HFFc6 (cell line): ENCODE measurements around the gene RPS6KA5. TPM values are rescaled to one million over a fixed set of nuclear protein-coding genes. Genes with fewer than 3 reads are reported as not detected.

Source experiments
- DNase-seq: peaks from one replicate; pipeline ENCODE4 v3.0.0-alpha.2; 2018
- H3K27ac Mint-ChIP-seq: 2 replicates; pipeline ENCODE4 v1.8.0; 2020; ENCODE audit warnings: mild to moderate bottlenecking, mixed read lengths
- H3K27me3 Mint-ChIP-seq: 2 replicates; pipeline ENCODE4 v1.8.0; 2021; ENCODE audit warnings: mild to moderate bottlenecking, moderate library complexity, mixed read lengths; ENCODE audit not compliant: insufficient read depth
- H3K36me3 Mint-ChIP-seq: 2 replicates; pipeline ENCODE4 v1.8.0; 2021; ENCODE audit warnings: low read depth, mixed read lengths
- H3K4me1 Mint-ChIP-seq: 2 replicates; pipeline ENCODE4 v1.8.0; 2020; ENCODE audit warnings: low read depth, mixed read lengths
- H3K4me3 Mint-ChIP-seq: 2 replicates; pipeline ENCODE4 v1.8.0; 2020; ENCODE audit warnings: mild to moderate bottlenecking, moderate library complexity, mixed read lengths
- H3K9me3 Mint-ChIP-seq: 2 replicates; pipeline ENCODE4 v1.8.0; 2020; ENCODE audit warnings: mild to moderate bottlenecking, mixed read lengths
- total RNA-seq, 6 experiments: library from RNA; stranded (reverse); fragmentation: NEBNext Ultra II Directional; extraction: Animal tissue kit (Norgen Biotek cat#: 25700); gene quantifications; 2 replicates in 1 of 6; 3 replicates in 5 of 6; pipeline ENCODE4 v1.2.3, GENCODE V29; 2021
- TF ChIP-seq, protein P1 (sequence below): fragments of 200-600 bp; sonication (generic); IDR thresholded peaks from 2 replicates; pipeline ENCODE4 v1.5.0; 2021; ENCODE audit warnings: antibody characterized with exemption, mild to moderate bottlenecking

The RPS6KA5 gene
- total RNA-seq, 6 experiments from 2014 or later: 0.36 to 0.91 (median 0.48) TPM

- Mint-ChIP-seq H3K27ac (no peak overlapping the region), H3K36me3 (no peaks in the 10 kb centered on the region), H3K4me3 (no peak overlapping the region), H3K9me3 (no peaks in the 10 kb centered on the region), H3K4me1 (no peaks in the 10 kb centered on the region), H3K27me3 (peaks cover 1% of the 10 kb centered on the region)
- TF ChIP-seq, protein P1, sequence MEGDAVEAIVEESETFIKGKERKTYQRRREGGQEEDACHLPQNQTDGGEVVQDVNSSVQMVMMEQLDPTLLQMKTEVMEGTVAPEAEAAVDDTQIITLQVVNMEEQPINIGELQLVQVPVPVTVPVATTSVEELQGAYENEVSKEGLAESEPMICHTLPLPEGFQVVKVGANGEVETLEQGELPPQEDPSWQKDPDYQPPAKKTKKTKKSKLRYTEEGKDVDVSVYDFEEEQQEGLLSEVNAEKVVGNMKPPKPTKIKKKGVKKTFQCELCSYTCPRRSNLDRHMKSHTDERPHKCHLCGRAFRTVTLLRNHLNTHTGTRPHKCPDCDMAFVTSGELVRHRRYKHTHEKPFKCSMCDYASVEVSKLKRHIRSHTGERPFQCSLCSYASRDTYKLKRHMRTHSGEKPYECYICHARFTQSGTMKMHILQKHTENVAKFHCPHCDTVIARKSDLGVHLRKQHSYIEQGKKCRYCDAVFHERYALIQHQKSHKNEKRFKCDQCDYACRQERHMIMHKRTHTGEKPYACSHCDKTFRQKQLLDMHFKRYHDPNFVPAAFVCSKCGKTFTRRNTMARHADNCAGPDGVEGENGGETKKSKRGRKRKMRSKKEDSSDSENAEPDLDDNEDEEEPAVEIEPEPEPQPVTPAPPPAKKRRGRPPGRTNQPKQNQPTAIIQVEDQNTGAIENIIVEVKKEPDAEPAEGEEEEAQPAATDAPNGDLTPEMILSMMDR: no peak
- no peak for DNase-seq
Observed at GRCh38 chr14:90892970-90893369, 167.5 kb downstream of the RPS6KA5 start.

DNA sequence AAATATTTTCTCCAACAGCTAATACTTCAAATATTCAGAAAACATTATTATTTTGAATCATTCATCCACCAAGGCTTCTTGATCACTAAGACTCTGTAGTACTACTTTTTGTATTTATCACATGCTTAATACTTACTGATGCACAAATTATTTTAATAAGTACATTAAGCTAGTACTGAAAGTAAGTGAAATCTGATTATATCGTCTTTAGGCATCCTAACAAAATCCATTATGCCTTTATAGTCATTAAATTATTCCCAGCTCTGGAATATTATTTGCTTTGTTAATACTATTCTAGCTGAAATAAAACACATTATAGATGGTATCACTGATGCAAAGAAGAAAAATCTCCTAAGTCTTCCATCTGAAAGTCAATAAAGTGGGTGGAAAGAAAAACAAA is 169.1 kb downstream of the RPS6KA5 start:
- TF ChIP-seq, protein P1: no peak
- Mint-ChIP-seq H3K27me3 (peaks cover 1% of the 10 kb centered on the region; the same call in 1 of the 2 replicates), H3K27ac (no peak overlapping the region), H3K9me3 (no peaks in the 10 kb centered on the region), H3K4me1 (no peaks in the 10 kb centered on the region), H3K4me3 (no peak overlapping the region), H3K36me3 (no peaks in the 10 kb centered on the region)
- no peak for DNase-seq

DNA sequence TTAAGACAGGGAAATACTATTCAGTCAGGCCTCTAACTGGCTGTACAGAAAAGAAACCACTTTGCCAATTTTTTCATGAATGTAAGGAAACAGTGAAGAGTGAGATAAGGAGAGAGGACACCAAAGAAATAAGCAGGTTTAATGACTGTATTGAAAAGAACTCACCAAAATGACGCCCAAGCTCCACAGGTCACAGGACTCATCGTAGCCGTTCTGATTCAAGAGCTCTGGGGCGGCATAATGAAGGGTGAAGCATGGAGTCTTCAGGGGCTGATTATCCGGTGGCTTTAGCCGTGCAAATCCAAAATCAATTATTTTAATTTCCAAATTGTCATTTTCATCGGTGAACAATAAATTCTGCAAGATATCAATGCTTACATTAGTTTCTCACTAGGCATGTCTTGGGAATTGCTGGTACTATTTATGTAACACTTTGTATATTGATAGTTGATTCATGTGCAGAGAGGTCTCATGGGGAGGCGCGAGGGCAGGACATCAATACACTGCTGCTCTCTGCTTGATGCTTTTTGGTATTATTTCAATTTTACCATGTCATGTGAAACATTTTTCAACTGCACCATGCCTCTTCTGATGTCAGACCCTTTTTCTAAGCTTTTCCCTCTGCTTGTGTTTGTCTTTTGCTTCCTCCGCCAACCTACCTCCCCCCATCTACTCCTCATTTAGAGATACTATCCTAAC is 170.0 kb downstream of the RPS6KA5 start:
- H3K9me3 Mint-ChIP-seq: no peaks in the 10 kb centered on the region
- no peak overlapping the region for H3K4me3 Mint-ChIP-seq
- no peaks in the 10 kb centered on the region for H3K36me3 Mint-ChIP-seq
- DNase-seq: no peak
- no peaks in the 10 kb centered on the region for H3K4me1 Mint-ChIP-seq
- TF ChIP-seq, protein P1: no peak
- H3K27me3 Mint-ChIP-seq: peaks cover 1% of the 10 kb centered on the region; the same call in 1 of the 2 replicates
- no peak overlapping the region for H3K27ac Mint-ChIP-seq

DNA sequence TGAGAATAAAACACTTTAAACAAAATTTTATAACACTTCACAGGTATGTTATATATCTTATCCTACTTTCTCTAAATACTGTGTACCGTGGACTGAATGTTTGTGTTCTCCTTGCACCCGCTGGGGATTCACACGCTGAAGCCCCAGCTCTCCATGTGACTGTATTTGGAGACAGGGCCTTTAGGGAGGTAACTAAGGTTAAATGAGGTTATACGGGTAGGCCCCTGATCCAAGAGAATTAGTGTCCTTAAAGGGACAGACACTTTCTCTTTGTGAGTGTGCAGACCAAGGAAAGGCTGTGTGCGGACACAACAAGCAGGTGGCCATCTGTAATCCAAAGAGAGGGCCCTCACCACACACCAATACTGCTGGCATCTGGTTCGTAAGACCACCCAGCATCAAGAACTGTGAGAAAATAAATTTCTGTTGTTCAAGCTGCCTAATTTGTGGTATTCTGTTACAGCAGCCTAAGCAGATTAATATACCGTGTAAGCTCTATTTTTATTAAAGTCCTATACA is 174.1 kb downstream of the RPS6KA5 start:
- Mint-ChIP-seq H3K27me3 (no peaks in the 10 kb centered on the region), H3K36me3 (peaks cover 16% of the 10 kb centered on the region), H3K9me3 (peaks cover 10% of the 10 kb centered on the region), H3K4me3 (no peak overlapping the region), H3K4me1 (peaks cover 16% of the 10 kb centered on the region), H3K27ac (no peak overlapping the region)
- no peak for DNase-seq
- TF ChIP-seq, protein P1: no peak

DNA sequence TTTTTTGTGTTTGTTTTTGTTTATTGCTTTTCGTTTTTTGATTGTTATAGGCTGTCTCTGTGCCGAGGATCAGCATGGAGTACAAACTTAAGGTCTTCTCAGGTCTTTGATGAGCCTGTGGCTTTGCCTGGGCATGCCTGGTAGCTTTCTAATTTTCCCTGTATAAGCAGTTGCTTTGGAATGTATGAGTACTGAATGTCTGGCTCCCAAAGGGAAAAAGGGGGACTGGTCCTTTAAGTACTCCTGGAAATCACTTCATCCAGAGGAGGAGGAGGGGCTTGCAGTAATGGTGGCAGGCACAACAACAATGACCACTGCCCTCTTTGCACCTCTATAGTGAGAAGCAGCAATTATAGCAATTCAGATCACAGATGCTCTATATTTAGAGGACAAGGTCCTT is 176.7 kb downstream of the RPS6KA5 start:
- no peak for DNase-seq
- no peak overlapping the region for H3K4me3 Mint-ChIP-seq

More for the DNA sequence above, 176.7 kb downstream of the RPS6KA5 start:
- peaks cover 21% of the 10 kb centered on the region for H3K36me3 Mint-ChIP-seq
- TF ChIP-seq, protein P1: no peak
- H3K27me3 Mint-ChIP-seq: peaks cover 4% of the 10 kb centered on the region
- peak overlapping the region; percentile 77 for H3K27ac Mint-ChIP-seq
- H3K9me3 Mint-ChIP-seq: peaks cover 14% of the 10 kb centered on the region
- H3K4me1 Mint-ChIP-seq: peaks cover 16% of the 10 kb centered on the region
